ENCODE results near the gene CRYGA.
"Not testable (repeated sequence)": the region's sequence is repeated elsewhere in the genome, so short reads cannot be mapped to it uniquely, and the experiment has no call there.

CRYGA gene

GRCh38 chr2:208125251-208125650 is 38.1 kb downstream of the CRYGA start:
- DNase-seq: no peak

- not testable (repeated sequence) for DNase-seq
These were observed 39.2 kb downstream of the CRYGA start, which contains the start of gene CRYGD for GRCh38 chr2:208124013-208124715. Gene CRYGD (minus strand): TSS chr2:208124524. CDS start chr2:208124473, 51 bp downstream.

GRCh38 chr2:208122248-208122647 is 41.1 kb downstream of the CRYGA start:
- DNase-seq: no peak

GRCh38 chr2:208118918-208119317 is 44.5 kb downstream of the CRYGA start:
- no peak for DNase-seq

- not testable (repeated sequence) for DNase-seq
These were observed 46.0 kb downstream of the CRYGA start for GRCh38 chr2:208117390-208117789.

GRCh38 chr2:208112969-208113368 is 50.4 kb downstream of the CRYGA start:
- DNase-seq: no peak

GRCh38 chr2:208112273-208112745 is 51.1 kb downstream of the CRYGA start:
- not testable (repeated sequence) for DNase-seq

Measured in T-helper 9 cell (primary cell).